Femur (tissue), 1 donor: ENCODE results near the gene CABLES1.

Experiments
- DNase-seq: peaks from one replicate; pipeline ENCODE4 v3.0.0-alpha.2; 2017

CABLES1 gene

DNA sequence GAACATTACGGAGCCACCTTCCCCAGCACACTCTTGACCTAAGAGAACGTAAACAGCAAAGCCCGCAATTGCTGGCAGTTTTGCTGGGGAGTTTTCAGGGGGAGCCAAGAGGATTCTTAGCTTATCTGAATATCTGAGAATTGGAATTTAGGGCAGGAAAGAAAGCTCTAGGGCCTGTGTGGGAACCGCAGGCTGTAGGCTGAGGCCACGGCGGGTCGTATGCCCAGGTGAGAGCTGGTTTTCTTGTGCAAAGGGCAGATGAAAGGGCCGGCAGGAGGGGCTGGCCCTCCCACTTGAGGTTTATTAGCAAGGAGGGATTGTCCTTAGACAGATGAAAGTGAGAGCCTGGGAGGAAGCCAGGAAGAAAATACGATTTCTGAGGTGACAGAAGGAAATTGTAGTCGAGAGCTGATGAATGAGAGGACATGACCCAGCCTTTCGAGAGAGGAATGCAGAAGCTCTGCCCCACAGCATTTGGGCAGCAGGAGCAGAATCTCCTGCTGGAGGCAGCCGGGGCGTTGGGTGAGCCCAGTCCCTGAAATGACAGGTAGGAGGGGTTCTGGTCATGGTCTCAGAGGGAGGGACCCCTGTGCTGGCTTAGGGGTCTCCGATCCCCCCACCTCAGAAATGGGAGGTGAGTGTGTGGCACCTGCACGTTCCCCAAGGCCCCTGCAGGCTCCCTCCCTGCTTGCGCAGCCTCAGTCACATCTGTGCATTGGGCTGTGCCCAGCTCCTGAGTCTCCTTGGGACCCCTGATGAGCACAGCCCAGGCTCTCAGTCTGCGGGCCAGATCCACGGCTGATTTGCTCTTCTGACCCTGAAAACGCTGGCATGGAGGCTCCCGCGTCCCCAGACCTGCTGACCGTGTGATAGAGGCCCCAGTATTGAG lies 61.1 kb downstream of the CABLES1 start:
- no peak for DNase-seq

GRCh38 chr18:23198217-23198845 lies 63.0 kb downstream of the CABLES1 start:
- DNase-seq, result no peak

GRCh38 chr18:23200756-23201155 lies 65.5 kb downstream of the CABLES1 start:
- no peak for DNase-seq

DNA sequence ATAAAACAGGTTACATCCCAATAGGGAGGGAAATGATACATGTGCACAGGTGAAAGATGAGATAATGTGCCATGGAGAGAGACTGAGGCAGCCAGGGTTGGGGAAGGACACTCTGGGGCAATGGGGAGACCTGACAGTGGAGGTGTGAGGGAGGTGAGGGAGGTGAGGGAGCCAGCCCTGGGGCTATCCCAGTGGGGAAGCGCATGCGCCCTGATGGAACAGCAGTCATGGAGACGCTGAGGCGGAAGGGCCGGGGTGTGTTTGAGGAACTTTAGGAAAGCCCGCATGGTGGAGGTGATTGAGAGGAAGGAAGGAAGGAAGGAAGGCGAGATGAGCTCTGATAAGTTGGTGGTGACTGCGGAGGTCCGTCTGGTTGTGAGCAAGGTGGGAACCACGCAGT lies 66.5 kb downstream of the CABLES1 start:
- DNase-seq, result no peak

GRCh38 chr18:23203891-23204432 lies 68.7 kb downstream of the CABLES1 start:
- no peak for DNase-seq

DNA sequence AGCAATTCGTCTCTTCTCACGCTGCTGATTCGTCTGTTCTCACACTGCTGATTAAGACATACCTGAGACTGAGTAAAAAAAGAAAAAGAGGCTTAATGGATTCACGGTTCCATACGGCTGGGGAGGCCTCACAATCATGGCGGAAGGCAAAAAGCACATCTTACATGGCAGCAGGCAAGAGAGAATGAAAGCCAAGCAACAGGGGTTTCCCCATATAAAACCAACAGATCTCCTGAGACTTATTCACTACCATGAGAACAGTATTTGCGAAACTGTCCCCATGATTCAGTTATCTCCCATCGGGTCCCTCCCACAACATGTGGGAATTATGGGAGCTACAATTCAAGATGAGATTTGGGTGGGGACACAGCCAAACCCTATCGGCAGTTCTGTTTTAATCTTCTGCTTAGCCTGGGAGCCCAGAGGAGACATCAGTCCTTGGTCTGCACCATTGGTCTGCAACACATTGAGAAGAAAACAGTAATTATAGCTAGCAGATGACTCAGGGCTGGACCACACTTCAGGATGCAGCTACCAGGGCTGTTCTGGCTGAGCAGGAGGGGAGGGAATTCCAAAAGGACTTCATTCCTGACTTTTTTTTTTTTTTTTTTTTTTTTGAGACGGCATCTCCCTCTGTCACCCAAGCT lies 69.4 kb downstream of the CABLES1 start:
- no peak for DNase-seq

- no peak for DNase-seq
These were observed 70.7 kb downstream of the CABLES1 start for GRCh38 chr18:23205980-23206379.

GRCh38 chr18:23207191-23207955 lies 72.1 kb downstream of the CABLES1 start:
- no peak for DNase-seq

DNA sequence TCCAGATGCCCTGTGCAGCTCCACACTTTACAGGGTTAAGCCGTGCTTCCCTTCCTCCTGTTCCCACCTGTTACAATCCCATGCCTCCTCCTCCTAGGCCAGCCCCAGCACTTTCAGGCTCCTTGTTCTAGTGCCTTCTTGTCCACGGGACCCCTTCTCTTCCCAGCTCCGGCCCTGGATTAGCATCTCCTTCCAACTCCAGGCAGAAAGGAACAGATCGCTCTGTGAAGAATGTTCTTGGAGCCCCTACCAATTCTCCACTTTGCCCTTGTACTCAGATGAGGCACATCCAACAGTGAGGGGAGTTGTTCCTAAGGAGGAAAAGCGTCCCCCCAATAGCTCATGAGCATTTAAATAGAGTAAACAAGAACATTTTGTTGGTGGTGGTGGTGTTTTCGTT lies 72.7 kb downstream of the CABLES1 start:
- no peak for DNase-seq

DNA sequence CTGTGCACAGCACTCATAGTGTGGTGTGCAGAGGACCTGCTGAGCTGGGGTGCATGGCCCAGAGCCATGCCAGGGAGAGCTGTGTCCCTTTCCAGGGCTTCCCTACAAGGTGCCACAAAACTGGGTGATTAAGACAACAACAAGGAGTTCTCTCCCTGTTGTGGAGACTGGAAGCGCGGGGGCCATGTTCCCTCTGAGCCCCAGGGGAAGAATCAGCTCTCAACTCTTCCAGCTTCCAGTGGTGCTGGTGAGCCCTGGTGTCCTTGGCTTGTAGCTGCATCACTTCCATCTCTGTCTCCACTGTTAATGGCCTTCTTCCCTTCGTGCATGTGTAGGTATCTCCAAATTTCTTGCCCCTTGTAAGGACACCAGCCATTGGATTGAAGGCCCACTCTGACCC lies 73.3 kb downstream of the CABLES1 start:
- DNase-seq, result no peak

DNA sequence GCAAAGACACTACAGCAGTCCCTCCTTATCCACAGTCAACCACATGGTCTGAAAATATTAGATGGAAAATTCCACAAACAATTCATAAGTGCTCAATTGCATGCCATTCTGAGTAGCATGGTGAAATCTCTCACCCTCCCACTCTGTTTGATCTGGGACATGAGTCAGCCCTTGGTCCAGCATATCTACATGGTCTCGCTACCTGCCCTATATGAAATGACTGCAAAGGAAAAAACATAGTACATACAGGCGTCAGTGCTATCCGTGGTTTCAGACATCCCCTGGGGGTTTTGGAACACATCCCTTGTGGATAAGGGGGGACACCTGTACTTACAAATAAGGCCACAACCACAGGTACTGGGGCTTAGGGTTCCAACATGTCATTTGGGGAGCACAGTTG lies 73.7 kb downstream of the CABLES1 start:
- no peak for DNase-seq

DNA sequence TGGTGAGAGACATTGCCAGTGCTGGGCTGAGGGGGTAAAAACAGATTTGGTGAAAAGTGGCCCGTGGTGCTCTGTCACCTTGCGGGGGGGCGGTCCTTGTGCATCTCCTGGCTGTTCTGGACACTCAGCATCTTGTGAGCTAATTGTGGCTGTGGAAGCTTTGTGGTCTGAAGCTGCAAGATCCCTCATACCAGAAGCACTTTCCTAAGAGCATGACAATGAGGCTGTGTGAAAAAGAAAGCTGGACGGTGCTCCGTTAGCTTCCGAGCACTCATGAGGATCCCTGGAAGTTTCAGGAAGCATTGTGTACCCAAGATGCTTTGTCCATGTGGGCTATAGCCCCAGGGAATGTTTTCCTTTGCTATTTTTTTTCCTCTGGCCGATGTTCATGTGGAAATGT lies 74.5 kb downstream of the CABLES1 start:
- no peak for DNase-seq

GRCh38 chr18:23210526-23210925 lies 75.2 kb downstream of the CABLES1 start:
- no peak for DNase-seq

GRCh38 chr18:23211146-23211545 lies 75.9 kb downstream of the CABLES1 start:
- DNase-seq, result no peak

DNA sequence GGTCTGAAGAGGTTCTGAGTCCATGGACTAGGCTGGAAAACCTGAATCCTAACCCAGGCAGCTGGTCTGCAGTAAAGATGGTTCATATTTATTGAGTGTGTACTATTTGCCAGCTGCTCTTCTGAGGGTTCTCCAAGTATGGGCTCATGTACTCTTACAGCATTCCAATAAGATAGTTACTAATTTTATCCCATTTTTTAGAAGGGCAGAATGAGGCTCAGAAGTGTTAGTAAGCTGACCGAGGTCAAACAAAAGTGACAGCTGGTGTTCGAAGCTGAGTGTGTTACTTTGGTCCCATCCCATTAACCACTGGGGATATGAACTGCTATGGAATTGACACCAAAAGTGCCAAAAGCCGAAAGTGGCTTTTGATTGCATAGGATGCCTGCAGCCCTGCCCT lies 76.9 kb downstream of the CABLES1 start:
- no peak for DNase-seq

DNA sequence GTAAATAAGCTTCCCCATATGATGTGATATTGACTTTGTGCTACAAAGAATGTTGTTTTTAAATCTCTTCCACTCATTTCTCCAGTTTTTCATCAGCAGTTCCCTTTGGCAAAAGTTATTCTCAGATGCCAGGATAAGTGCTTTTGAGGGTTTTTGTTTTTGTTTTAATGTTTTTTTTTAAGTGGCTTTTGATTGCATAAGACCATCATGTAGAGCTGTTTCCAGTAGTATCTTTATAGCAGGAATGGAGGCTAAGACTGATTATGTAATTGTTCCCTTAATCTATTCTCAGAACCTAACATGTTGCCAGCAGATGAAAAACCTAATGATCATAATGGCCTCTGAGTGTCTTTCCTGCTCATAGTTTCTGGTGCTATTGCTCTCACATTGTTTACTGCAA lies 77.9 kb downstream of the CABLES1 start:
- no peak for DNase-seq

DNA sequence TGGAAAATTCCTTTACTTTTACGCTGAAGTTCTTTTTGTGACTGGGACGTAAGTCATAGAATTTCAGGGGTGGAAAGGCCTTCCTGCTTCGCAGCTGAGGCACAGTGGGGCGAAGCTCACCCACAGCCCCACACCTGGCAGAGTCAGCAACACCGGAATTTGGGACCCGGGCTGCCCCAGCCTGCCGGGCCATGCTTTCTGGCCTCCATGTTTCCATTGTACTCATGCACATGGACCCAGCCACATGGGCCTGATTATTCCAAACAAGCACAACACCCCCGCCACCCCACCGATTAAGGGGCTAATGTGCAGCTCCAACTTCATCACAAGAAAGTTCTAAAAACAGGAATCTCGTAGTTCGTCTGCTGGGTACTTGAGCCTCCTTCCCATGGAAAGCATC lies 82.5 kb downstream of the CABLES1 start:
- DNase-seq, result no peak

DNA sequence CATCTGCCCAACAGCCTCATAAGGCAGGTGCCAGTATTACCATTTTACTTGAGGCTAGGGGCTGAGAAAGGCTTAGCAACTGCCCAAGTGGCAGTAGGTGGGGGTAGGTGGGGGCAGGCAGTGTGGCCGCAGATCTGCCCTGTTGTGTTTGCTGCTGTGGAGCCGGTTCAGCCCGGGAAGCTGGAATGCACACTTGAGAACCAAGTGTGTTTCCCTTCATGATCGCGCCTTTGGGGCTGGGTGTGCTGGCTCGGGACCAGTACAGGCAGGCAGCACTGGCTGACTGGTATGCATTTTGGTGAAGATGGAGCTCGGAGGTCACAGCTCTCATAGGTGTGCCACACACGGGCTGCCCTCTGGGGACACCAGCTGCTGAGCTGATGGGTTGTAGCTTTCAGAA lies 85.1 kb downstream of the CABLES1 start:
- no peak for DNase-seq

DNA sequence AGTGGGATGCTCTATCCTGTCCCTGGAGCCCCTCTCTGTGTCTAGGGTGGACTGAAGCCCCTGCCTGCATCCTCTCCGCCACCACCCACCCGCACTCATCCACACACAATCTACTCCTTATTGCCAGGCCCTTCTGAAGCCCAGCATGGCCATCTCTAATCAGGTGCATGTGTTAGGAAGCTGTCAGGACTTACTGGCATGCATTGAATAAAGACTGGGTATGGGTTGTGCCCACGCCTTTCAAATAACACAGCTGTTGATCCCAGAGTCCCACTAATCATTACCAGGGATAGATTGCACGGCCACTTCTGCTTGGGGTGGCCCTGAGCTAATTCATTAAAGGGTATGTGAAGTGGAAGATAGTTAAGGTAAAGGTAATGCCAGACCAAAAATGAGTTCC lies 88.4 kb downstream of the CABLES1 start:
- DNase-seq, result no peak

- DNase-seq, result peak; percentile 54
These were observed 90.2 kb downstream of the CABLES1 start for GRCh38 chr18:23225503-23225902.

- no peak for DNase-seq
These were observed 91.1 kb downstream of the CABLES1 start for GRCh38 chr18:23226391-23226790.

DNA sequence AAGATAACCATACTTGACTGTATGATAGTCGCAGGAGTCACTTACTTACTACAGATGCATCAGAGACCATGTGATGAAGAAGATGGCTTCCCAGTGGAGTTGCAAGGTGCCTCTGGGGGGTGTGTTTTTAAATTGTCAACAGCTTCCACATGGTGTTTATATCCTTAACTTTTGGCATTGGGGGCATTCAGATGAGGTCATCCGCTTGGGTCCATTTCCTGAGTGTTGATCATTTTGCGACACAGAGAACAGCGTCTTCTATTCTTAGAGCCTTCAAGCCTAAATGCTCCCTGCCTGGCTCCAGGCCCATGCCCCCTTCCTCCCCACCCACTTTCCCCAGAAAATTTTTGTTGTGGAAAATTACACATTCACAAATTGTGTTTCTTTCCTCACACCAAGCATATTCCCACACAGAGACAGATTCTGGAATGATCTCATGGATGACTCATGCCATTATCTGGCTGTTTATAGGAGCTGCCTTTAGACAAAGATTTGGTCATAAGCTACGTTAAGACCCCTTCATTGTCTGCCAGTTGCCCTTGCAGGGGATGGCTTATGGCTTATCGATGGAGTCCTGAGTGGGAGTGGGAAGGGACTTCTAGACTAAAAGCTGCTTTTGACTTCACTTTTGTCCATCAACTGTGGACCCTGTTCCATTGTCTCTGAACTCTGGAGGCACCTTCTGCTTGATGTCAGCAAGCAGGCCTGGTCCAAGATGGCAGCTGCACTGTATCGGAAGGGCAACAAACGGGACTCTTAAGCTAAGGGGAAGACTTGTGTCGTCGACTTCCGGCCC lies 91.8 kb downstream of the CABLES1 start:
- DNase-seq, result peak; percentile 48
